ENCODE results near the gene PRKG2. TPM values are rescaled to one million over a fixed set of nuclear protein-coding genes. Genes with fewer than 3 reads are reported as not detected.

Gene PRKG2
- polyA plus RNA-seq, 1 of the 3 experiments (the other 2 are of a cell fraction), result not detected

GRCh38 chr4:81060587-81061343 lies 154.3 kb downstream of the PRKG2 start (continued):
- no peak for TF ChIP-seq CTCF (IDR thresholded peaks at IDR 0.05)
- TF ChIP-seq EZH2phosphoT487 (IDR thresholded peaks at IDR 0.05; ENCODE audit: borderline replicate concordance, low read depth), result no peak
- no peak for TF ChIP-seq SMC3 (IDR thresholded peaks at IDR 0.05; ENCODE audit: low read depth, low read length)
- TF ChIP-seq TCF12 (IDR thresholded peaks at IDR 0.05), result no peak

GRCh38 chr4:81058621-81059020 lies 156.4 kb downstream of the PRKG2 start:
- no peak overlapping the region for H3K4me2 ChIP-seq
- H3K27ac ChIP-seq (ENCODE audit: low read depth in 2 of 2, low read length in 1 of 2), result no peak overlapping the region
- H3F3A ChIP-seq (replicated peaks; ENCODE audit: insufficient read depth), result no peaks in the 10 kb centered on the region
- no peak overlapping the region for H3K9ac ChIP-seq
- POLR2A ChIA-PET, result no interaction called here
- CTCF ChIA-PET, result interaction anchor here (1.1 to 1.6 kb wide), 2 partner anchors 18 to 293 kb away, joined by 3 to 4 read pairs; no protein-coding TSS in a partner anchor
- no peak overlapping the region for H3K4me3 ChIP-seq (ENCODE audit: low read depth in 2 of 2, low read length in 1 of 2)
- no peaks in the 10 kb centered on the region for H3K79me2 ChIP-seq (ENCODE audit: insufficient read depth)
- WGBS (ENCODE audit: low lambda C conversion rate), result 4% methylated on average over 1 of the region's 1 CpG
- no peak for DNase-seq
- TF ChIP-seq RFX5 (IDR thresholded peaks at IDR 0.05; ENCODE audit: low read length) (no peak), CHD2 (IDR thresholded peaks at IDR 0.05; ENCODE audit: low read length, partially characterized antibody) (no peak), GATA2 (CRISPR knock-in tag; IDR thresholded peaks at IDR 0.05) (no peak), CTCF (IDR thresholded peaks at IDR 0.05) (no peak), GABPA (IDR thresholded peaks at IDR 0.05; ENCODE audit: low read depth) (no peak), MEF2A (IDR thresholded peaks at IDR 0.05; ENCODE audit: borderline replicate concordance, low read depth) (no peak), YY1 (IDR thresholded peaks at IDR 0.05; ENCODE audit: low read depth) (no peak), EZH2phosphoT487 (IDR thresholded peaks at IDR 0.05; ENCODE audit: borderline replicate concordance, low read depth) (no peak), MAX (IDR thresholded peaks at IDR 0.05; ENCODE audit: low read depth) (no peak), NFIC (IDR thresholded peaks at IDR 0.05; ENCODE audit: borderline replicate concordance) (no peak), TCF12 (IDR thresholded peaks at IDR 0.05) (no peak), FOSL2 (IDR thresholded peaks at IDR 0.05; ENCODE audit: borderline replicate concordance, low read depth) (no peak), JUND (IDR thresholded peaks at IDR 0.05) (no peak), SIN3A (IDR thresholded peaks at IDR 0.05; ENCODE audit: borderline replicate concordance, low read depth, low read length) (no peak), RXRA (IDR thresholded peaks at IDR 0.05; ENCODE audit: borderline replicate concordance, low read depth) (no peak)
- TF ChIP-seq, protein P1, sequence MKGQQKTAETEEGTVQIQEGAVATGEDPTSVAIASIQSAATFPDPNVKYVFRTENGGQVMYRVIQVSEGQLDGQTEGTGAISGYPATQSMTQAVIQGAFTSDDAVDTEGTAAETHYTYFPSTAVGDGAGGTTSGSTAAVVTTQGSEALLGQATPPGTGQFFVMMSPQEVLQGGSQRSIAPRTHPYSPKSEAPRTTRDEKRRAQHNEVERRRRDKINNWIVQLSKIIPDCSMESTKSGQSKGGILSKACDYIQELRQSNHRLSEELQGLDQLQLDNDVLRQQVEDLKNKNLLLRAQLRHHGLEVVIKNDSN (IDR thresholded peaks at IDR 0.05; ENCODE audit: borderline replicate concordance, low read depth), result no peak
- TF ChIP-seq, protein P2, sequence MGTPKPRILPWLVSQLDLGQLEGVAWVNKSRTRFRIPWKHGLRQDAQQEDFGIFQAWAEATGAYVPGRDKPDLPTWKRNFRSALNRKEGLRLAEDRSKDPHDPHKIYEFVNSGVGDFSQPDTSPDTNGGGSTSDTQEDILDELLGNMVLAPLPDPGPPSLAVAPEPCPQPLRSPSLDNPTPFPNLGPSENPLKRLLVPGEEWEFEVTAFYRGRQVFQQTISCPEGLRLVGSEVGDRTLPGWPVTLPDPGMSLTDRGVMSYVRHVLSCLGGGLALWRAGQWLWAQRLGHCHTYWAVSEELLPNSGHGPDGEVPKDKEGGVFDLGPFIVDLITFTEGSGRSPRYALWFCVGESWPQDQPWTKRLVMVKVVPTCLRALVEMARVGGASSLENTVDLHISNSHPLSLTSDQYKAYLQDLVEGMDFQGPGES (IDR thresholded peaks at IDR 0.05; ENCODE audit: low read depth, low read length), result no peak
- TF ChIP-seq, protein P3, sequence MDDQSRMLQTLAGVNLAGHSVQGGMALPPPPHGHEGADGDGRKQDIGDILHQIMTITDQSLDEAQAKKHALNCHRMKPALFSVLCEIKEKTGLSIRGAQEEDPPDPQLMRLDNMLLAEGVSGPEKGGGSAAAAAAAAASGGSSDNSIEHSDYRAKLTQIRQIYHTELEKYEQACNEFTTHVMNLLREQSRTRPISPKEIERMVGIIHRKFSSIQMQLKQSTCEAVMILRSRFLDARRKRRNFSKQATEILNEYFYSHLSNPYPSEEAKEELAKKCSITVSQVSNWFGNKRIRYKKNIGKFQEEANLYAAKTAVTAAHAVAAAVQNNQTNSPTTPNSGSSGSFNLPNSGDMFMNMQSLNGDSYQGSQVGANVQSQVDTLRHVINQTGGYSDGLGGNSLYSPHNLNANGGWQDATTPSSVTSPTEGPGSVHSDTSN (IDR thresholded peaks at IDR 0.05), result no peak
- no peaks in the 10 kb centered on the region for H3K36me3 ChIP-seq (replicated peaks in 1 of 2; ENCODE audit: control insufficient read depth in 1 of 2, insufficient read depth in 2 of 2, low read length in 1 of 2)
- H2AFZ ChIP-seq (ENCODE audit: low read depth), result no peak overlapping the region
- H4K20me1 ChIP-seq (ENCODE audit: insufficient read depth), result no peaks in the 10 kb centered on the region
- H3K9me2 ChIP-seq, result no peaks in the 10 kb centered on the region
- no peaks in the 10 kb centered on the region for H3K4me1 ChIP-seq (ENCODE audit: control insufficient read depth in 1 of 2, insufficient read depth in 2 of 2, low read depth in 1 of 2, low read length in 1 of 2)
- H3K27me3 ChIP-seq (ENCODE audit: insufficient read depth), result peaks cover 6% of the 10 kb centered on the region; the same call in 1 of the 2 replicates
- H3K9me3 ChIP-seq, result no peaks in the 10 kb centered on the region
